GM21447 (cell line): ENCODE results near the gene PAIP1.
"Not testable (repeated sequence)": the region's sequence is repeated elsewhere in the genome, so short reads cannot be mapped to it uniquely, and the experiment has no call there.

ENCODE experiments used
- ATAC-seq: cut with Tn5 transposase; IDR thresholded peaks from one replicate; pipeline ENCODE4 v1.9.1; 2021; ENCODE audit not compliant: unreplicated experiment

PAIP1 gene, protein sequence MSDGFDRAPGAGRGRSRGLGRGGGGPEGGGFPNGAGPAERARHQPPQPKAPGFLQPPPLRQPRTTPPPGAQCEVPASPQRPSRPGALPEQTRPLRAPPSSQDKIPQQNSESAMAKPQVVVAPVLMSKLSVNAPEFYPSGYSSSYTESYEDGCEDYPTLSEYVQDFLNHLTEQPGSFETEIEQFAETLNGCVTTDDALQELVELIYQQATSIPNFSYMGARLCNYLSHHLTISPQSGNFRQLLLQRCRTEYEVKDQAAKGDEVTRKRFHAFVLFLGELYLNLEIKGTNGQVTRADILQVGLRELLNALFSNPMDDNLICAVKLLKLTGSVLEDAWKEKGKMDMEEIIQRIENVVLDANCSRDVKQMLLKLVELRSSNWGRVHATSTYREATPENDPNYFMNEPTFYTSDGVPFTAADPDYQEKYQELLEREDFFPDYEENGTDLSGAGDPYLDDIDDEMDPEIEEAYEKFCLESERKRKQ

DNA sequence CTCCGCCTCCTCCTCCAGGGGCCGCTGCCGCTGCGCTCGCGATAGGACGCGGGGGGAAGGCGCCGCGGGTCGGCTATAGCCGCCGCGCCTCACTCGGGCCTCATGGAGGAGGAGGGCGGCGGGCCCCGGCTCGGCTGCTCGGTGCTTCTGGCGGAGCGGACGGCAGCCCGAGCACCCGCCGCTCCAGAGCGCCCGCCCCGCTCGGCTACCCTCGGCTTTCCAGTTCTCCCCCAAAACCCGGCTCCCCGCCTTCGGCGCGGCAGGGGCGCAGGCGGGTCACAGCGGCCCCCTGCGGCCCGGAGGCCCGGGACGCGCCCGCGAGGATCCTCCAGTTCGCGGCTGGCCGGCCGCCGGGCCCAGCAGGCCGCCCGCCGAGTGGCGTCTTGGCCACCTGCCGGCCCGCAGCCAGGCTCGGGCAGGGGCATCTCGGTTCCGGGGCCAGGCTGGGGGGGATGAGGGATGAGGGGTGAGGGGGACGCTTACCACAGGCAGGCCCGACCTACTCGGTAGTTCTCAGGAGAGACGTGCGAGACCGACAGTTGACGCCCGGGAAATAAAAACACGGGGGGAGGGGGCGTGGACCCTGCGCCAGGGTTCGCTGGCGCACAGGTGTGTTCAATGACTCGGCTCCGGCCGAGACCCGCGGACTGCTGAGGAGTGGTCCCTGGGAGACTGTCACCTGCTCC, at the start of gene PAIP1:
PAIP1 (minus strand) TSS at position 221 of the 686 bp plus-strand sequence. CDS start 231 bp downstream, outside the sequence.
- ATAC-seq = peak; percentile 72

DNA sequence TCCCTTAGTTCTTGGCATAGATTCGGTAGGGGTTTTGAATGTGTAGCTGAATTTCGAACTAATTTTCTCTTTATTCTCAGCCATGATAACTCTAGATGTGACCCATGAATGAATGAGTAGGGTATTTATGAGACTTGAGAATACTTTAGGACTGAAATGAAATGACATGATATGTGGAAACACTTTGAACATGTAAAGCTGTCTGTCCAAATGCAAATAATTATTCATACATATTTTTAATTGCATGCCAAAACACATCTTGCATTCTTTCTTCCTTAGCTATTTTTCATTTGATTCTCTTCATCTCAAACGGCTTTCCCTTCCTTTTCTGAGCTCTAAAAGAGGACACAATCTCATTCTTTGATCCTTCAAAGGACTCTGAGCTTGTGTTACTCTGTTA, 49.5 kb upstream of the PAIP1 start:
- ATAC-seq = no peak

DNA sequence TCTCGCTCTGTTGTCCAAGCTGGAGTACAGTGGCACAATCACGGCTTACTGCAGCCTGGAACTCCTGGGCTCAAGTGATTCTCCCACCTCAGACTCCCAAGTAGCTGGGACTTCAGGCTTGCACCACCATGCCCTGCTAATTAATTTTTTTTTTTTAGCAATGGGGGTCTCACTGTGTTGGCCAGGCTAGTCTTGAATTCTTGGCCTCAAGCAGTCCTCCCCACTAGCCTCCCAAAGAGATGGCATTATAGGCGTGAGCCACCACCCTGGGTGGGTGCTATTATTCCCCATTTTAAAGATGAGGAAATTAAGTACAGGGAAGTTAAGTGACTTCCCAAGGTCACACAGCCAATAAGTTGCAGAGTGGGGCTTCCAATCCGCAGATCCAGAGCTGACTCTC, 47.8 kb upstream of the PAIP1 start:
- no peak for ATAC-seq

DNA sequence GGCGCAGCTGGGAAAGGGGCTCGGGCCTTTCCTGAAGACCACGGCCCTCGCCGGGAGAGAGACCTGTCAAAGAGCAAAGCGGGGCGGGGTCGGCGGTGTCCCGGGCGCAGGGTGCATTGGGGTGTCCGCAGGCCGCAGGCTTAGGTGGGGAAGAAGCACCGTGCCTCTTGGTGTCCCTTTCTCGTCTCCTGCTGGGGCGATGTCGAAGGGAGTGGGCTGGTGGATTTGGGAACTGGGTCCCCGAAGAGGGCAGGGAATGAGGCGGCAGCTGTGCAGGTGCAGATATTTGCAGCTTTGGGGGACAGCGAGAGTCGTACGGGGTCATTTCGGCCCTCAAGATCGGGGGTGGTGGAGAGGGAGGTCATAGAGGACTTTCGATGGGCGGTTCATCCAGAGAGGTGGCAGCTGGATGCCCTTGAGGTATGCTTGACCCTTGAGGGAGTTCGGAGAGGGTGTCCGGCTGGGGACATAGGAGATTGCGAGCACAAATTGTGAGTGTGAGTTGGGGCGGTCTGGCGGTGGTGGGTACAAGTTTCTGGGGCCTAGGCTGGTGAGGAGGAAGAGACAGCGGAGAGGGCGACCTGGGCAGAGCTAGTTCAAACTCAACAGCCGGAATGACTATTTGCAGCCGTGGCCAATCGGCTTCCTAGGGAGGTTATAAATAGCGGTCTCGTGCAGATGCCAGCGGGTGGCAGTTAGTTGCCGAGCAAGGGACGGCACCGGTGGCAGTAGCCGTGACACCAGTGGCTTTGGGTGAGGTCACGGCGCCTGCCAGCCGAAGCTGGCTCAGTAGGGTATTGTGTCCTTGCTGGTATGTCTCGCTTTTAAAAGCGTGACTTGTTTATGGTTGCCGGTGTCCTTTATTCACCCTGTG, 46.7 kb upstream of the PAIP1 start:
- peak; percentile 56 for ATAC-seq

DNA sequence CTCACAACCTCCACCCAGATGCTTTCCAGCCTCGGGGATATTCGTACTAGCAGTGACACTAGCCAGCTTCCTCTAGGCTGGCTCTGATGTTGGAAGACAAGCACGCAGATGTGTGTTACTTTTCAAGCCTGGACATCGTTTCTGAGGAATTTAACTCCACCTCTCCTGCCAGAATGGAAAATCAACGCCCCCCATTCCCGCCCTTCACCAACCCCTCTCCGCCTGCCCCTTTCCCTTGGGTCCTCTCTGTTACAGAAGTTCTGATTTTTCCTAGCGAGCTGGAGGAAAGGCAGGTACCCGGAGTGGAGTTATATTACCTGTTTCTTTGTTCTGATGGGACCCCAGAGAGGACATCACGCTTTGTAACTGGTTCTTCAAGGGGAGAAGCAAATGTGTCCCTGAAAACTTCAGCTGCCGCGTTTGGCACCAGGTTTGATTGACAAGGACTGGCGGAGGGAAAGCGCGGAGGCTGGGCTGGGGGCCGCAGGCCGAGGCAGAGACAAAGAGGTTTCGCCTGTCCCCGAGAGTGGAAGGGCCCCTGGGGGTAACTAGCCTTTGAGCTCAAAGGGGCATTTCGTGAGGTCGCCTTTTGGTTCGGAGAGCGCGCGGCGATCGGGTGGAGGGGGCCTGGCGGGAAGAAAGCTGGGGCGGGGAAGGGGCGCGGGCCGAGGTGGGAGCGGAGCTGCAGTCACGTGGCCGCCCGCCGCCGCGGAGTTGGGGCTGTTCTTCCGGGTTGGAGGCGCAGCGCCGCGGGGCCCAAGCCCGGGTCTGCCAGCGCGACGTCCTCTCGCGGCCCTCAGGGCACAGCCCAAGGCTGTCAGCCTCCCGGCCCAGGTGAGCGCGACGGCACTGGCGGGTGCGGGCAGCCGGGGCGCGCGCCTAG, 45.8 kb upstream of the PAIP1 start, which contains the start of gene NNT:
NNT (plus strand) TSS at position 720 of the 883 bp plus-strand sequence. CDS start 6,016 bp downstream, outside the sequence.
- peak; percentile 65 for ATAC-seq

DNA sequence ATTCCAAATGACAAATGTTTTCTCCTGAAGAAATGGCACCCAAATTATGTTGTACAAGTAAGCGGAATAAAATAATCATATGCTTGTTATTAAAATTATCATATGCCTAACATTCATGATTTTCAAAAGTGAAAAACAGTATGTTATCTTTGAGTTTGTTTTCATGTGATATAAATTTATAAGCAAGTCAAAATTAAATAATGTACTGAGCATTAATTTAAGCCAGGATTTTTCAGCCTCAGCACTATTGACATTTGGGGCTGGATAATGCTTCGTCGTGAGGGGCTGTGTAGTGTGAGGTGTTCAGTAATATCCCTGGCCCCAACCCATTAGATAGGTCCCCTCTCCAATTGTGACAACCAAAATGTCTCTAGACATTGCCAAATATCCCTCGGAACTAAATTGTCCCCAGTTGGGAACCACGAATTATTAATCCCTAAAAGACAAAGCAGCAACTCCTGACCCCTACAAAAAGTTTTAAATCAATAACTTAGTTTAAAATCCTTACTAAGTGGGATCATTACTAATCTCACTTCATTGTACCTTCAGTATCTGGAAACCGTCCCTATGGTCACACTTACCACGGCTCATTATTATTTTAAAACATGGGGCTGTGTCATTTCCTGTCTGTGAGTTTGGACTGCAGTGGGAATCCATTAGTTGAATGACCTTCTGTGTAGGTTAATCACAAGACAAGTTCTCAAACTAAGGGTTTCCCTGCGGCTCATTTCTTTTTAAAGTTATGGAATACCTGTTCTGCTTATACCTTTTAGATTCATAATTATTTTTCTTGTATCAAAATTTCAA, 44.8 kb upstream of the PAIP1 start:
- ATAC-seq = peak; percentile 28

DNA sequence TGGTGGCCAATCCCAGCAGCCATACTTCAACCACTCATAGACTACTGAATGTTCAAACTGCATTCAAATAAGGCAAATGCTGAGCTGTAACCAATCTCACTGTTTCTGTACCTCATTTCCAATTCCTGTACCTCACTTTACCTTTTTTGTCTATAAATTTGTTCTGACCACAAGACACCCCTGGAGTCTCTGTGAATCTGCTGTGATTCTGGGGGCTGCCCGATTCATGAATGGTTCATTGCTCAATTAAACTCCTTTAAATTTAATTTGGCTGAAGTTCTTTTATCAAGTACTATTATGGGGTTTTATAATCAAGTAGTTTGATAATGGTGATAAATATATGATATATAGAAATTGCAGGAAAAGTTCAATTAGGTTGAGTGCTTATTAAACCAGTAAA, 42.0 kb upstream of the PAIP1 start:
- not testable (repeated sequence) for ATAC-seq

DNA sequence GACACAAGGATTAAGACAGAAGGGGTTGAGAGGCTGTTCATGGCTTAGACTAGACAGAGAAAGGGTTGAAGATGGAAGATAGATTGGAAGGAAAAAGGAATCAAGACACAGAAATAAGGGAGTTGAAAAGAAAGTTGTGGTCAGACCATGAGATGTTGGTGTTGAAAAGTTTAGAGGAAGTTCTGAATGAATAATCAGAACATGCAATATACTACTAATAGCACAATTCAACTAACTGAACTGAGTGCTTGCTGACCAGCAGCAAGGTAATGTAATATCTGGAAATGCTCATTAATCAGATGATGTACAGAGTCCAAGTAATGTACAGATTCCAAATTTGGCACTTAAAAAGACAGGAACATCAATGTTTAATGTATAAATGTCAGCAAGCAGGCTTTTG, 35.5 kb upstream of the PAIP1 start:
- no peak for ATAC-seq

DNA sequence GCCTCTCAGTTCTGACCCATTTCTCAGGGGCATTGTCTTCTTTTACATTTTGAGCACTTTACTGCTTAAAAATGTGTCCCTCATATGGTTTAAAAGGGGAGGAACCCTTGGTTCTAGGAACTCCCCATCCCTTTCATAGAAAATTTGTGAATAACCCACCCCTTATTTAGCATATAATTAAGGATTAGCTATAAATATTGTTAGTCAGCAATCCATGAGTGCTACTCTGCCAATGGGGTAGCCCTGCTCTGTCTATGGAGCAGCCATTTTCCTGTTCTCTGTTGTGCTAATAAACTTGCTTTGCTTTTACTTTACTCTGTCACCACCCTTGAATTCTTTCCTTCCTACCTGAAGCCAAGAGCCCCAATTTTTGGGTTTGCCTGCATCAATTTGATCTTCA, 33.8 kb upstream of the PAIP1 start:
- no peak for ATAC-seq

DNA sequence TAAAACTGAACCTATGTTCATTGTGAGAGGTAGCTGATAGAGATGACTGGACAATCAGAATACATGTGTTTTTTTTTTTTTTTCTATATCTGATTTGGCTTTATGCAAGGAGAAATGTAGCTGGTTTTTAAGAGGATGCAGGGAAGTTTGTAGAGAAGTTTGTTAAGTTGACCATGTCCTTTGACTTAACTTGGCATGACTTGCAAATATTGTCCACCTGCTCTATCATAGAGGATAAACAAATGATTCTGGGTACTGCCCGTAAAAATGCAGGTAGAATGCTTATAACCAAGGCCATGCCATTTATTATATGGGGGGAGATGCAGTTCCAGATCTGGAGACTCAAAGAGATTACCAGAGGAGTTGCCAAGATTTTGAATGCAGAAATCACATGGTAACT, 32.4 kb upstream of the PAIP1 start:
- ATAC-seq = no peak

DNA sequence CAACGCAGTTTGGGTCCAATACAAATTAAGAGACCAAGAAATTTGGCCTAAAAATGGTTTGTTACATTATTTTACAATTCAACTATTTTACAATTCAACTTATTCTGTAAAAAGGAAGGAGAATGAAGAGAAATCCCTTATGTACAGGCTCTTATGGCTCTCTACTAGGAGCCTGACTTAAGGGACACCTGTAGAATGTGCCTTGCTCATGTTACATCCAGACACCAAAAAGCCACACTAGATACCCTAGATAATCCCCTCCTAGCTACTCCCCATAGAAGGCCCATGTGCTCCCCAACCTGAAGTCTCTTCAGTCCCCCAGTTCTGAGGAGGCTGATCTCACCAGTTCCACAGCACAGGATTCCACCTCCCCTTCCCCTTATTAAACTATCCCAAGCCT, 32.0 kb upstream of the PAIP1 start:
- ATAC-seq = no peak

DNA sequence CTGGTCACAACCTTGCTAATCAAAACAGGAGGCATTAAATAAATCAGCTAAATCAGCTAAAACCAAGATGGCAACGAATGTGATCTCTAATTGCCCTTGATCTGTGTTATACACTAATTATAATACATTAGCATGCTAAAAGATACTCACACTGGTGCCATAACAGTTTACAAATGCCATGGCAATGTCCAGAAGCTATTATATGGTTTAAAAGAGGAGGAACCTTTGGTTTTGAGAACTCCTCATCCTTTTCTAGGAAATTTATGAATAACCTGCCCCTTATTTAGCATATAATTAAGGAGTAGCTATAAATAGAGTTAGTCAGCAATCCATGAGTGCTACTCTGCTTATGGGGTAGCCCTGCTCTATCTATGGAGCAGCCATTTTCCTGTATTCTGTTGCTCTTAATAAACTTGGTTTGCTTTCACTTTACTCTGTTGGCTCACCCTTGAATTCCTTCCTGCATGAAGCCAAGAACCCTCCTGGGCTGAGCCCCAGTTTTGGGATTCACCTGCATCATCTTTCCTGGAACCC, 27.4 kb upstream of the PAIP1 start:
- no peak for ATAC-seq

DNA sequence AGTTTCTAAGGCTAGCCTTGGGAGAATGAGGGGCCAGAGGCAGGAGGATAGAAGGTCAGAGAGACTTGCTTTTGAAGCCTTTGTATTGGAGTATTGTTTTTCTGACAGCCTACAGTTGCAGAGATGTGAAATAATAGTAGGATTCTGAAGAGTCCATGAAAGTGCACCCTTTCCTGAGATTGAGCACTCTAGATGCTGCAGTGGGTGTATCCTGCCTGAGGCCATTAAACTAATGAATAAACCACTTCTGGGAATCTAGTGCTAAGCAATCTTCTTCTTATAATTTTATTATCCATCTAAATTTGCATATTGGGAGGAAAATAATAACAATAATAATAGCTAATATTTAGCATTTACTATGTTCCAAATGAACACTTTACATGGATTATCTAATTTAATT, 26.8 kb upstream of the PAIP1 start:
- no peak for ATAC-seq

DNA sequence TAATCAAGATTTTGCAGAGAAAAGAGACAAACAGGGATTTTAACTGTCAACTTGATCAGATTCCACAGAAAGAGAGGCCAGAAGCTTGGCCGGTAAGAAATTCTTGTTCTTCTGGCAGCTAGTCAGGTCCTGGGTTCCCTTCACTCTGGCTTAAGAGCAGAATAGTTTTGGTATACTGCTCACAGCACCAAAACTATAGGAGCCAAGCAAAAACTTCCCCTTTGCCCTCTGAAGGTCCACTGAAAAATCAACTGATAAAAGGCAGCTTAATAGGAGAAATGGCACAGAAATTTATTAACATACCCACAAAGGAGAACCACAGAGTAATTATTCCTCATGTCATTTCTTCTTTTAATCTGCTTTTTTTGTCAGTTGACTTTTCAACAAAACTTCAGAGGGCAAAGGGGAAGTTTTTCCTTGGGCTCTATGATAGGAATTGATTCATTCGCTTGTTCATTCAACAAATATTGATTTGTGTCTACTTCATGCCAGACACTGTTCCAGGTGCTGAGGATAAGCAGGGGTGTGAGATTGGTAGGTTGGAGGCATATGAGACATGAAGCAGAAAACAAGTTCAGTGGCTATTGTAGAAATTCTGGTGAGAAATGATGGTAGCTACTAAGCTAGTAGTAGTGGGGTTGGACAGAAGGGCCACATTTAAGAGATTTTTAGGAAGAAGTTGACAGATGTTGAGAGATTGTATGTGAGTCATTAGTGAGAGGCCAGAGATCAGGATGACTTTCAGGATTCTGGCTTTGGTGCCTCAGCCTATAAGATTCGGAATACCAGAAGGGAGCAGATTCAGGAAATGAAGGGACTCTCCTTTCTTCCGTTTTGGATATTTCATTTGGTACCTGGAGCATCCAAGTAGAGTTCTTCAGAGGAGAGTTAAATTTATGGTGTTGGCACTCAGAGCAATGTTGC, 25.5 kb upstream of the PAIP1 start:
- no peak for ATAC-seq

DNA sequence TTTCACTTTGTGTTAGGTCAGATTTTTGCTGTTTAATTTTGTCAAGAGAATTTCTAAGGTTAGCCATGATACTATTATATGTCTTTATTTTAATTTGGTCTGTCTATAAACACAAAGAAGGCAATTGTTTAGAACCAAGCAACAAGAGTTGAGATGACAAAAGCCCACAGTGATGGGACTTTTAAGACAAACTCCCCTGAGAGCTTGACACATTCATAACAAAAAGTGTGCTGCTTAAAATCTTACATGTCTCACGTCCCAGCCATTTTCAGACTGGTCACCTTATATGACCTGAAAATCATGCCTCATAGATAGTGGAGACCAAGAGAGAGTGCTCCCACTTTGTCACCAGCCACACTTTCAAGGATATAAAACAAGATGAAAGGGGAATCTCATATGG, 24.5 kb upstream of the PAIP1 start:
- no peak for ATAC-seq

DNA sequence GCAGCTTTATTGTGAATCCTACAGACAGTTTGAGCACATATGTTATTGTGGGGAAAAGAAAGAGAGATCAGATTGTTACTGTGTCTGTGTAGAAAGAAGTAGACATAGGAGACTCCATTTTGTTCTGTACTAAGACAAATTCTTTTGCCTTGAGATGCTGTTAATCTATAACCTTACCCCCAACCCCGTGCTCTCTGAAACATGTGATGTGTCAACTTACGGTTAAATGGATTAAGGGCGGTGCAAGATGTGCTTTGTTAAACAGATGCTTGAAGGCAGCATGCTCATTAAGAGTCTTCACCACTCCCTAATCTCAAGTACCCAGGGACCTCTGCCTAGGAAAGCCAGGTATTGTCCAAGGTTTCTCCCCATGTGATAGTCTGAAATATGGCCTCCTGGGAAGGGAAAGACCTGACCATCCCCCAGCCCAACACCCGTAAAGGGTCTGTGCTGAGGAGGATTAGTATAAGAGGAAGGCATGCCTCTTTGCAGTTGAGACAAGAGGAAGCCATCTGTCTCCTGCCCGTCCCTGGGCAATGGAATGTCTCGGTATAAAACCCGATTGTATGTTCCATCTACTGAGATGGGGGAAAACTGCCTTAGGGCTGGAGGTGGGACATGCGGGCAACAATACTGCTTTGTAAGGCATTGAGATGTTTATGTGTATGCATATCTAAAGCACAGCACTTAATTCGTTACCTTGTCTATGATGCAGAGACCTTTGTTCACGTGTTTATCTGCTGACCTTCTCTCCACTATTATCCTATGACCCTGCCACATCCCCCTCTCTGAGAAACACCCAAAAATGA, 23.7 kb upstream of the PAIP1 start:
- ATAC-seq = not testable (repeated sequence)

DNA sequence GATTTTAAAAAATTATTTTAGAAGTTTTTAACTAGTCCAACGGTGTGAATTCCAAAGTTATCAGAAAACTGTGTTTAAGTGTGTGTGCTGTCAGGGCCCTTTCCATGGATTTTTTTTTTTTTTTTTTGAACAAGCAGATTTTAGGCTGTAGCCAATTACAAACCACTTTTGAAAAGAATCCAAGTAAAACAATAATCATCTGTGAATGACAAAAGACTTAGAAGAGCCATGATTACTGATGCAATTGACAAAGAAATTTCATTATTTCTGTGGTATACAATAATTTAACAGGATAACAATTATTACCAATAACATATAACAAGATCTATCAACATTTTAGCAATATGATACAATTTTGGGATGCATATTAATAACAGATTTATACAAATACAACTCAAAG, 16.2 kb upstream of the PAIP1 start:
- ATAC-seq = no peak
